ENCODE measurements around the gene MPRIP.

Gene MPRIP

DNA sequence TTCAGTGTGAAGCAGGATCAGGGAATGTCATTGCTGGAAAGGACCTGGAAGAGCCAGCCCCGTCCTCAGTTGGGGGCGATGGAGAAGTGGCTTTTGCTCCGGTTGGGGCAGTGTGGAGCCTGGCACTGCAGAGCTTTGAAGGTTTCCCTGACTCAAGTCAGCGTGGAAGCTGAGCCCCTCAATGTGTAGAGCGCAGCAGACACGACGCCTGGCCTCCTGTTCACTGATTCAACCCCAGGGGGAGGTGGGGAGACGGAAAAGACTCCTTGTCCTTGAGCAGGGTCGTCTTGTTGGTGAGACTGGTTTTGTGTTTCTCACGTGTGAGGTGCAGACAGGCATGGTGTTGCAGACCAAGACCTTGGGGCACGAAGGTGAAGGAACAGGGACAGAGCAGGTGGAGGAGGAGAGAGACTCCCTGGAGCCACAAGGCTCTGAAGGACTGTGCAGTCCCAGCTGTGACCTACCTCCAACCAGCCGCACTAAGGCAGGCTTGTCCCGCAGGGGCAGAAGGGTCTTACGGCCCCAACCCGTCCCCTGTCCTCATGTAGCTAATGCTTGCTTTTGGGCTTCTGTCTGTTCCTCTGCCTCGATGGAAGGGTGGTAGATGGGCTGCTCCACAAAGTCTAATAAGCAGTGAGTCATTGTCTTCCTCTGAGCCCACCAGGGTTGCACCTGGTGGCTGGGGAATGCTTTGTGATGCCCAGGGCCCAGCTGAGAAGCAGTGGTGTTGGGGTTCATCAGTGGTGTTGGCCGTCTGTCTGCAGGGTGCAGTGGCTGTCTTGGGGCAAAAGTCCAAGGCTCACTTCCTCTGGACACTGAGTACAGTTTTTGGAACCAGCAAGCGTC, 47.8 kb downstream of the MPRIP start:
- DNase-seq, result no peak

DNA sequence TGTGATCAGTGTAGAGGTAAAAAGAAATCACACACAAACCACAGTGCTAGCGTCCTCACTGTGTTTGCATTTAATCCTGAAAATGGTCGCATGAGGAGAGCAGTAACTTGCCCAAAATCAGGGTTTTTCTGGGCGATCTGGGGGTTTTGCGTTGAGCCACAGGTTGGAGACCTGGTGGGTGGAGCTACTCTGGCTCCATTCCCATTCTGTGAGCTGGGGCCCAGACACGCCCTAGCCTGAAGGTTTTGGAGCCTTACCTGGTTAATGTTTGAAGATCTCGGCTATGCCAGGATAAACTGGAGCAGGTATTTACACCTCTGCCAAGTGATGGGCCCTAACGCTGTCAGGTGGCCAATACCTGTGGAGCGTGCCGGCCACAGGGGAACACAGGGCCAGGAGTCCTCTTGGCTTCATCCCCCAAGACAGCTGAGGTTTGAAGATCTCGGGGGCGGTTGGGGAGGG, 48.4 kb downstream of the MPRIP start:
- DNase-seq, result no peak

DNA sequence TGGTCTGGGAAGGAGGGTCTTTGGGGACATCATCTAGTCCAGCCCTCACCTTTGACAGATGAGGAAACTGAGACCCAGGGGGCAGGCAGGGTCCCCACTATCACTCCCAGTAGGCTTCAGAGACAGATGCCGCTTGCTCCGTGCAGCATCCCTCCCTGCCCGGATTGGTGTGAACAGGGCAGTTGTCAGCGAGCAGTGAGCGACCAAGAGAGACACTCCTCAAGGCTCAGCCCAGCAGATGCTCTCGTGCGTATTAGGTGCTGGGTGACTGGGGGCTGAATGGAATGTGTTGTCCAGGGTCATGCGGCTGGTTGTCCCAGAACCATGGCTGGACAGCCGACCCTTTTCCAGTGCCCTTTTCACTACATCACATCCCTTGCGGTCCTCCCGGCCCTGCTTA, 49.0 kb downstream of the MPRIP start:
- no peak for DNase-seq

DNA sequence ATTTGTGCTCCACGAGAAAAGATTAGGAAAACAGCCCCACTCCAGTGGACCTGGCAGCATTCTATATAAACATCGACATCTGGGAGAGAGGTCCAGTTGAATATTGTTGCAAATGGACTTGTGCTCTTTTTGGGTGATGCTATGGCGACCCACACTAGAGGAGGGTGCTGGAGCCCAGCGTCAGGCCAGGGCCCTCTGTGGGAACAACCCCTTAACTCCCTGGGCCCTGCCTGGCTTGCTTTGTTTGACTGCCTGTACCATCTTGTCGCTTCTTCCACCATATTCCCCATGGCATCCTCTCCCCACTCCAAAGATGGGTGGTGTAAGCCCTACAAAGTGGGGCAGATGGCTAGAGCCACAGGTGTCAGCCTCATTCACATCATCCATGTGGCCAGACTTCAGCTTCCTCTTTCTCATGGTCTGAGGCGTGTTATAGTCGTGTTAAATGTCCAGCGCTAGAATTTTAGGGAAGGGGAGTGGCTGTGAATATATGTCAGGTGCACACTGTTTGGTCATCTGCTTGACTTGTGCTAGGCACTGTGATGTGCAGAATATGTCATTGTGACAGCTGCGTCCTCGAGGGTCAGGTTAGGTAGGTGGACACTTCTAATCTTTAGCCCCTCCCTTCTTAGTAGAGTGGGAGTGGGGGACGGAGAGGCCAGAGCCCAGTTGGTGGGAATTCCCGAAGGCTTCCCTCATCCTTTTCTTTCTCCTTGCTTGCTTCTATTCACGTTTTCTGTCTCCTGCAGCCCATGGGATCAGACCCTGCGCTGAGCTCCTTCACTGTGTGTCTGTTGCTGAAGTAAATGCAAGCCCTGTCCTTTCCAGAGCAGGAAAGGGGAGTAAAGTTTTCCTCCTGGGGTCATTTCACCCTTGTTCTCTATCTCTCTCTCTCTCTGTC, 49.8 kb downstream of the MPRIP start:
- DNase-seq, result no peak

GRCh38 chr17:17093764-17094163, 51.5 kb downstream of the MPRIP start:
- DNase-seq, result no peak

DNA sequence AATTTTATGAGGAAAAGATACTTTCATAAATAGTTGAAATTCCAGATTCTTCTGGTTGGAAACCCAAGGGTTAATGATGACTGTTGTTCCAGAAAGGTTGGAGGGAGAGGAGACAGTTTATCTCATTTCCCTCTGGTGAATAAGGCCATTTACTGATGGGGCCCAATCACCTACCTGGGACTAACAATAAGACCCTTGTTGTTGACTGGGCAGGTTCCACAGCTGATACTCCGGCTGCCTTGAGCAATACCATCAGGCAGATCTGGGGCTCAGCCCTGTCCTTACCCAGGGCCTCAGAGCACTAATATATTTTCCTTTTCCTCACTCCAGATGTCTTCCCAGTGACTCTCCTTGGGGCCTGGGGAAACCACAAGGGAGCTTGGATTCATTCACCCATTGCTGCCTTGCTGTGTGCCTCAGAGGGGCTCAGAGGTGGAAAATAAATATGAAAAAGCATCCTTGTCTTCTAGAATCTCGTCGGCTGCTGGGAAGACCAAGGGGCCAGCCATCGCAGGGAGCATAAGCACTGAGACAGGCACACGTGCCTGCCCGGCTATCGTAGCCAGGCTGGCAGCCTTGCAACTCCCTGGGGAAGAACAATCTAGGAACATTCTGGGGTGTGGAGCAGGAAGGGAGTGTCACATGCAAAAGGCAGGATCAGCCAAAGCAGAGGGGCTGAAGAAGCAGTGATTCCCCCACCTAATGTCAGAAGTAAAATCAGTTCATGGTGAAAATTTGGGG, 54.4 kb downstream of the MPRIP start:
- DNase-seq, result no peak

- no peak for DNase-seq
Observed at GRCh38 chr17:17097763-17098345, 55.6 kb downstream of the MPRIP start.

GRCh38 chr17:17098551-17099179, 56.4 kb downstream of the MPRIP start:
- no peak for DNase-seq

DNA sequence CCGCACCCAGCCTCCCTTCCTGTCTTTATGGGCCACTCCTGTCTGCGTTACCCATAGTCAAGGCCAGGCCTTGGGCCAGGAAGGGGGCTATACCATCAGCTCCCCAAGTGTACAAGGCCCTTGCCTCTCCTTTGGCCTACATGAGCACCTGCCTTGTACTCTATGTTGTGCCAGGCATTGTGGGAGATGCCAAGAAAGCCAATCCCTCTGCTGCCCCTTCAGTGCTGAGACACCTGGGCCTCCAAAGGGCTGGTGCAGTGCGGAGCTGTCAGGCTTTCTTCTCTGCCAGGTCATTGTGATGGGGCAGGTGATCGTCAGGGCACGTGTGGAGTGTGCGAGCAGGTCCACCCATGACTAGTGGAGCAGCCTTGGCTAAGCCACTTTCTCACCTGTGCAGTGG, 59.9 kb downstream of the MPRIP start:
- no peak for DNase-seq

- no peak for DNase-seq
Observed at GRCh38 chr17:17103160-17103559, 60.9 kb downstream of the MPRIP start.

DNA sequence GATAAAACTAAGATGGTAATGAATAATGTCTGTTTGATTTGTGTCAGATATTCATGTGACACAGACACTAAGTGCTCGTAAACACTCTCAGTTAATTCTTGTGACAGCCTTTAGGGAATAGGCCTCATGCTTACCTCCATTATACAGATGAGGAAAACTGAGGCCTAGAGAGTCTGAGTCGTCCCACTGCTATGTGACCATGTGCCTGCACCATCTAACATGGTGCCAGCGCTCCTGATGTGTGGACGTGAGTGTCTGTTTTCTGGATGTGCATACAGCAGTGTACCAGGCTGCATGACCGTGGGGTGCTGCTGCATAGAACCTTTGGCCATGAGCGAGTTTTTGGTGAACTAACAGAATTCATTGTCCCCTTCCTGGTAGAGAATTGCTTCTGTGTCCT, 61.8 kb downstream of the MPRIP start:
- no peak for DNase-seq

- DNase-seq, result no peak
Observed at GRCh38 chr17:17104494-17104893, 62.2 kb downstream of the MPRIP start.

GRCh38 chr17:17105976-17106375, 63.7 kb downstream of the MPRIP start:
- no peak for DNase-seq

DNA sequence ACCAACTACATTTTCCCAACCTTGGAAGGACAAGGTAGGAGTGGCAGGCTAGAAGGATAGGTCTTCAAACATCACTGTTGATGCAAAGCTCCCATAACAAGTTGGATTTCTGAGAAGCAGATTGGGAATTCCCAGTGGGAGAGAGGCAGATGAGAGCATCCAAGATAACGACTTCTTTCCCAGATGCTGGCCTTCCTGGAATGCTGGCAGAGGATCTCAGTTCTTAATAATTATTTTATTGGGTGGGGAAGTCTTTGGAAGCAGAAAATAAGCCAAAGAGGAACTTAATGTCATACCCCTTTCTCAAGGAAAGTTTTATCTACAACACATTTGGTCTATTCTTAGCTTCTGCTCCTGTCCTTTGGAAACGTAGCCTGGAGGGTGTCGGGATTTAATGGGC, 64.5 kb downstream of the MPRIP start:
- DNase-seq, result no peak

DNA sequence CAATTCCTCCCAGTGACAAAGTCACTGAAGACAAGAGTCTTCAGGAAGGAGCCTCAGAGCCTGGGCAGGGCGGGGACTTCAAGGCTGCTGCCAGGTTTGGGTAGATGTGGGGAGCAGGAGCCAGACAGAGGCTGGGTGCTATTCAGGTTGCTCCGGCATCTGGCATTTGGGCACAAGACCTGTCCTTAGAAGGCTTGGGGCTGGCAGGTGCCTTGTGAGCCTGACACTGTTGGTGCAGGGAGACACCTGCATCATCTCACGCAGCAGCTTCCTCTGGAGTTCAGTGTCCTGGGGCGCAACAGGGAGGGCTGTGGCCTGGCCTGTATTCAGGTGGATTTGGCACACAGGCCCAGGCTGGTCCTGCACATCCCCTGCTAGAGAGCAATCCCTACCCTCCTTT, 65.0 kb downstream of the MPRIP start:
- no peak for DNase-seq

GRCh38 chr17:17107891-17108431, 65.7 kb downstream of the MPRIP start:
- DNase-seq, result no peak

GRCh38 chr17:17108451-17109049, 66.3 kb downstream of the MPRIP start:
- no peak for DNase-seq

DNA sequence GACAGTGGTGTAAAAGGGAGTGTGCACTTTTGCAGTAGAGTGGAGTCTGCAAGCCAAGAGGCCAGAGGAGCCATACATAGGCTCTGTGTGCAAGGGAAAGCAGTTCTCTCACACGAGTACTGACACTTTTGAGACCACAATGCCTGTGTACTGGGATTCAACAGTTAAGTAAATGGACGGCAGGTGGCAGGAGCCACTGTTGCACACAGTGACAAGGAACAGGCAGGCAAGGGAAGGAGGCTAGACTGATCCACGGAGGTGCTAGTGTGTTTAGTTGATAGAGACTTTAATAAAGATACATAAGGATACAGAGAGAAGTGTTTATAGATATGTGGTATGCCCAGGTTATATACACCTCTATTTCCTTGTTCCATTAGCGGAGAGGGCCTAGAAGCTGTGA, 67.0 kb downstream of the MPRIP start:
- DNase-seq, result no peak

GRCh38 chr17:17109907-17110306, 67.7 kb downstream of the MPRIP start:
- no peak for DNase-seq

GRCh38 chr17:17110520-17110919, 68.3 kb downstream of the MPRIP start:
- DNase-seq, result no peak
